ENCODE measurements around the gene RAB24.

RAB24 gene

DNA sequence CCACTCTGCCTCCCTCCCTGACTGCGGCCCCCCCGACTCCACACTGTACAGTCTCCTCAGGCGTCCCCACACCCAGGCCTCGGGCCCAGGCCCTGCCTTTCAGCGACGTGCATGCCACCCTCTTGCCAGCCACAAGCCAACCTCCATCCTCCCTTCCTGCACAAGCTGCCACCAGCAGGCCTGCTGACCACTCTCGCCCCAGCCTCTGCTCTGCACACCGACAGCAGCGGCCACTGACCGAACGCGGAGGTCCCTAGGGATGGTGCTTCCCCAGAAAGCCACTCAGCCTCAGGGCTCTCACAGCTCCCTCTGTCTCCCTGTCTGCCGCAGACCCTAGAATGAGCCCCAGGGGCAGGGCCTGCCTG, 29.4 kb upstream of the RAB24 start:
- no peak for DNase-seq

DNA sequence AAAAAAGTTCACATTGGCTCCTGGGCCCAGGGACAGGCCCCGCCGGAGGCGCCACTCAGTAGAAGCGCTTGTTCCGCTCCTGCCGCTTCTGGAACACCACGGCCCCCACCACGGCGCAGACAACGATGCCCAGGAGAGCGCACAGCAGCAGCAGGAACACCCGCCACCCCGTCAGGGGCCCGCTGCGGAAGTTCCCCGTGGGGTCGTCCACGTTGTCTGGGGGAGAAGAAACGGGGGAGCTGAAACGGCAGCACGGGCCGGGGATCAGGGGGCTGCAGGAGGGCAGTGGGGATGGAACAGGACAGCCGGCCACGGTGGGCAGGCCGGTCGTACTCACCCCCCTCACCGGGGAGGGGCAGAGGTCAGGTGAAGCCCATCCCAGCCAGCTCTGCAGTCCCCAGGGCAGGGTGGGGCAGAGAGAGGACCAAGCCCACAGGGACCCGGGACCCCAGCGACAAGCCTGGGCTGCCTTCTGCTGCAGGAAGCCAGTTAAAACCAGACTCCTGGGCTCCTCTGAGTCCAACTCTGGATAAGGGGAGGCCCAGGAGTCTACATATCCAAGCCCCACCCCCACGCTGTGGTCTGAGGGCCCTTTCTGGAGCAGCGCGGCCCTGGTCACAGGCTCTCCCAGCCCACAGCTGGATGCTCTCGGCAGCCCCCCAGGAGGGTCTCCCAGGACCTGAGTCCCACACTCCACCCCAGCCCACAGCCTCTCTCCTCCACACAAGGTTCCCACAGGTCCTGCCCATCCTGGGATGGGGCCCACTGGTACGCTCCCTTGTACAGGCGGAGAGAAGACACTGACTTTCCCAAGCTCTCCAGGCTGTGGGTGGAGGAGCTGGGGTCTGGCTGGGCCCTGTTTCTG, 28.7 kb upstream of the RAB24 start:
- no peak for DNase-seq

DNA sequence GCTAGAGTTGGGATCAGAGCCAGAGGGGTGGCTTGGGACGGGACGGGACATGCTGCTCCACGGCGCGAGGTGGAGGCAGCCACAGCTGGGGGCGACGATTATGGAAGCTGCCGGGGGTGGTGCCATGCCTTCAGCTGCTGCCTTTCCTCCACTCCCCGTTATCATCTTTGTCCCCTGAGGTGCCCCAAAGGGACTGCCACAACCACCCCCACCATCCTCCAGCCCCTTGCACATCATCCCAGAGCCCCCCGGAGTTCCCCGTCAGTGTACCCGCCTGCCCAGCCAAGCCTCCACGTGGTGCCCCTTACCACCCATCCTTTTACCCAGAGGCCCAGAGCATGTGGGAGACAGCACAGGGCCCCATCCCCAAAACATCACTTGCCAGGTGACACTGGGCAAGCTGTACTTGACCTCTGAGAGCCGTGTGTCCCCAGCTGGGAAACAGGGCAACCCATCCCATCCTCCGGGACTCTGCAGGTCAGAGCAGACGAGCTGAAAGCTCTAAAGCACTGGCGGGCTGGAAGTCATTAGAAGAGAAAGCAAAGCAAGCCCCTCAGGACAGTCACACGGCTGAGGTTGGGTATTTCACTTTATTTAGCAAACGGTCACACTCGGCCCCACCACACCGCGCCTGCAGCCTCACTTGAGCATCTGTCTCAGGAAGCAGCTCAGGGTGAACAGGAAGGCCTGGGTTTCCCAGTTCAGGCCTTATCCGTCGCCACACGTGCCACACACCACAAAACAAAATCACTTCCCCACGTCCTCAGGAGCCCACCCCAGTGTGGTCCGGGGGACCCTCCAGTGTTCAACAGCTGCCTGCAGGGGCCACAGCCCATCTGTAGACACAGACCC, 27.7 kb upstream of the RAB24 start:
- no peak for DNase-seq

DNA sequence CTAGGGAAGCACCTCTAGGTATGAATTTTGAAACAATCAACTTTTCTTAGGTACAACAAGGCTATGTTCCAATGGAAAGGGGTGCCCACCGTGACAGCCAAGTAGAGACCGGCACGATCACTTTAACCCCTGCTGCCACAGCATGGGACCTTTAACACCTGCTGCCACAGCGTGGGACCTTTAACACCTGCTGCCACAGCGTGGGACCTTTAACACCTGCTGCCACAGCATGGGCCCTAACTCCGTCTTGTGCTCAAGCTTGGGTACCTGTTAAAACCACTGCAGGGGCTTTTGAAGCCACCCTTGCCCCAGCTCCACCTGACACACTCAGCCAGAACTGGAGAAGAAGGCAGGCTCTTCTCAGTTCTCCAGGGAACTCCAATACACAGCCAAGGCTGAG, 26.4 kb upstream of the RAB24 start:
- no peak for DNase-seq

DNA sequence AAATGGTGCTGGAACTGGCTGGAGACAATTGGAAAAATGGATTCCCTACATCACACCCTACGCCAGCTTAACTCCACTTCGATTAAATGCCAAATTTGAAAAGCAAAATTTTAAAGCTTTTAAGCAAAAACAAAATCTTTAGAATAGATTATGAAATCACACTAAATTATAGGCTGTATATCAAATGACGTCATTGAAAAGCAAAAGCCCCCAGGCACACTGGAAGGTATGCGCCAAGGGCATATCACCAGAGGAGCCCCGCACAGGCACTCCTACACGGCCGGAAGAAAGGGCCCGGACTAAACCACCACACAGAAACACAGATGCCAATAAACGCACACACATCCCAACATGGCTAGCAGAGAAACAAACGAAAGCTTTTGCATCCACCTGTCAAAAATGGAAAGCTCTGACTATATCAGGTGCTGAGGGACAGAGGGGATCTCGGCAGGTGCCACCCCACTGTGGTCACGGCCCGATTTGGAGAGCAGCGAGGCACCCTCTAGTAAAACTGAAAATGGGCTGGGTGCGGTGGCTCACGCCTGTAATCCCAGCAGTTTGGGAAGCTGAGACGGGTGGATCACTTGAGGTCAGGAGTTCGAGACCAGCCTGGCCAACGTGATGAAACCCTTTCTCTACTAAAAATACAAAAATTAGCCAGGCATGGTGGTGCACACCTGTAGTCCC, 25.2 kb upstream of the RAB24 start:
- DNase-seq, result no peak

DNA sequence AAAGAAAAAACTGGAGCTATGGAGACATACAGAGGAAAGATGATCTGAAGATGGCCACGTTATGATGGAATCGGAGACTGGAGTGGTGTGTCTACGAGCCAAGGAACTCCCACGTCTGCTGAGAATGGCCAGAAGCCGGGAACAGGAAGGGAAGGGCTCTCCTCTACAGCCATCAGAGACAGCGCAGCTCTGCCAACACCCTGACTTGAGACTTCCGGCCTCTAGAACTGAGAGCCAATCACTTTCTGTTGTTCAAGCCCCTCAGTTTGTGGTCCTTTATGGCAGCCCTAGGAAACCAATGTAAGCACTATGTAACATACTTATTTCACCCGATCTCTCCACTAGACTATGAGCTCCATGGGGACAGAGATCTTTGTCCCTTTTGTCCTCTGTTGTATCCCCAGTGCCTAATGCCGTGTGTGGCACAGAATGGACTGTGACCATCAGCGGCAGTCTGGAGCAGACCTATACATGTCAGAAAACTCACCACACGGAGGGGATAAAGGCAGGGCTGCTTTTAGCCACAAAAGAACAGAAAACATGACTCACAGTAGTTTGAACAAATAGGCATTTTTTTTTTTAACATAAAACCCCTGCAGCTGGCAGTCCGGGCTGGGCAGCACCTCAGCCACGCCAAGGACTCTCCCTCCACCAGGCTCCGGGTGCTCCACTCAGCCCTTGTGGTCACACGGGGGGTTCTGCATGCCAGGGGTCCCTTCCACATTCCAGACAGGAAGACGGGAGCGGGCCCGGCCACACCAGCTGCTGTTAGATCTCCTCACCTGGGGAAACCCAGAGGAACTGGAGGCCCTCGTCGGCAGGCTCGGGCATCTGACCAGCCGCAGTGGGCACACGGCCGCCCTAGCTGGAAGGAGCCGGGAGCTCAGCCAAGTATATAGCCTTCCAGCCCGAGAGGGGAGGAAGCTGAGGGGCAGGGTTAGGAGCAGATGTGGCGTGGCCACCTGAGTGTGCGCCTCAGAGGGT, 24.3 kb upstream of the RAB24 start:
- DNase-seq, result no peak

DNA sequence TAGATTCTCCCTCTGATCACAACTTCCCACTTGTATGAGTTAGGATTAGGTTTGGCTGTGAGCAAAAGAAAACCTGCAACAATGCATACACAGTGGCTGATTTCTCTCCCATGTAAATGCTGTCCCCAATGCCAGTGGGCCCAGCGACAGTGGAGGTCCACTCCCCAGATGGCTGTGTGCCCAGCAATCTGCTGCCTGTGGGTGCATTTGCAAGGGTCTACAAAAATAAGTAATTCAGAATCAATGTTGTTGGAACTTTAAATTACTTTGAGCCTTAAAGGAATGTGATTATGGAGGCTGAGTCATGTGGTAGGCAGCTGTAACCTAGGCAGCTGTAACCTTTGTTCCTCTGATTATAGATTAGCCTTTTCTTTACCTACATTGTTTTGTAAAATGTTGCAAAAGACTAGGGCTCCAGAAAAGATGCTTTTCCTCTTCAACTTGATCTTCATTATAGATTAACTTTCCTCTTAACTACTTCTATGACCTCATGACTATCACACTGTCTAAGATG, 22.4 kb upstream of the RAB24 start:
- DNase-seq, result no peak

DNA sequence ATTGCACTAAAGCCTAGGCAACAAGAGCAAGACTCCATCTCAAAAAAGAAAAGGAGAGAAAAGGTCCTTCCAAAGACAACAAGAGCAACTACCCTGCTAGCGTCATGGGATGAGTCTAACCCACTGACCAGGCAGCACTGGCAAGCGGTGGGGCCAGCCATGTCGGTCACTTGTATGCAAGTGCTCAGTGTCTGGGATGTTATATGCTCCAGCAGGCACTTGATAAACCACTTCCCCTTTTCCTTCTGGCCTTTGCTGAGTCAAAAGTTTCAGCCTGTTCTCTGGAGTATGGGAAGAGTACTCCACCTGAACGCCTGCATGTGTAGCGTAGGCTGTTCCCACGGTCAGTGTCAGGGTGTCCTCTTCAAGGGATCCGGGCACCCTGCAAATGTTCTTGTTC, 17.4 kb upstream of the RAB24 start:
- no peak for DNase-seq

DNA sequence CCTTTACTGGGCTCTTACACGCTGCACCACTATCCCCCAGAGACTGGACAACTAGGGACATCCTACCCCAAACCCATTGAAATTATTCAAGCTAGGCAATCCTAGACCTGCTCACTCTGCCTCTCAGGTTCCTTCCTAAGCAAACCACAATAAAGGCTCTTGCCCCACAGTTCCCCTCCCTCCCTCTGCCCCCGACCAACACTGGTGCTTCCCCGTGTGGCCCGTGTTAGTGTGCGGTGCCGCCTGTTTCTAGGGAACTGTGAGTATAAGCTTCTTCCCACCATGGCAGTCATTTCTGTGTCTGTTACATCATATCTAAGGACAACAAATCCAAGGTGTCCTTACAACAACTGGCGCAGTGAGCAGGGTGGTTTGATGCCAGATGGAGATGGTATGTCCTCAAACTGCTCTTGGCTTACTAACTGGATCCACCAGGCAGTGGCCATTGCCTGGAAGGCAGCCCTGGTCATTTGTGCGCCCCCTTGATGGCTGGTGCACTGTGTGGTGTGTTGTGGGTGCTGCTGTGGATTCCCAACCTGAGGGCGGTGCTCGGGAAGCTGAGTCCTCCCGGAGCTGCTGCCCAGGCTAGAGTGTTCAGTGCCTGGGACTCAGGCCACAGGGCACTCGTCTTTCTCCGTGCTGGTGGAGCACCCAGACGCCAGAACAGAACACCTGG, 16.5 kb upstream of the RAB24 start:
- DNase-seq, result no peak

DNA sequence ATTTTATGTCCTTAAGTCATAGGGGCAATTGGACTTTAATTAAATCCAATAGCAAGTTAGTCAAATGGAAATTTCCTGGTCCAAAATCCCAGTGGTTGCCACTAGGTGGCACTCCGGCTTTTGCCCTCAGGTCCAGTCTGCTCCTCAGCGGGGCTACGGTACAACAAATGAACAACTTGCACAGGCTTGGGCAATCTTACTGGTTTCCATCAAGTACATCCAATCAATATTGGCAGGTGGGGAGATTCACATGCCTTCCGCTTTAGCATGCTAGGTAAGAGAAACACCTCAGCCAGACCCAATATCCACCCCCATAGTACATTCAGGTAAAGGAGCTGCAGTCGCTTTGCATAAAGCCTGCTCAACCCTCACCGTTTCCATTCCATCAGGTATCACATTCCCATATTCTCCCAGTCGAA, 14.4 kb upstream of the RAB24 start:
- no peak for DNase-seq

DNA sequence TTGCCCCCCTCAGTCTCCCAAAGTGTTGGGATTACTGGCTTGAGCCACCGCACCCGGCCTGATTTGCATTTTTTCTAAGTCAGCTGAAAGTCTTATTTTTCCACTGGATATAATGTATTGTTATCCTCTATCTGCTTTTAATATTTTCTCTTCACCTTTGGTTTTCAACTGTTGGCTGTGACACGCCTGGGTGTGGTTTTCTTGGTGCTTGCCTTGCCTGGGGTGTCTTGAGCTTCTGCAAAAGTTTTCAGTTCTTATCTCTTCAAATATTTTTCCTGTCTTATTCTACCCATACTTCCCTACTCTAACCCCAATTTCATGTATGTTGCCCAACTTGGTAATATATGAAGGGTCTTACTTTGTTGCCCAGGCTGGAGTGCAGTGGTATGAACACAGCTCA, 12.5 kb upstream of the RAB24 start:
- no peak for DNase-seq

DNA sequence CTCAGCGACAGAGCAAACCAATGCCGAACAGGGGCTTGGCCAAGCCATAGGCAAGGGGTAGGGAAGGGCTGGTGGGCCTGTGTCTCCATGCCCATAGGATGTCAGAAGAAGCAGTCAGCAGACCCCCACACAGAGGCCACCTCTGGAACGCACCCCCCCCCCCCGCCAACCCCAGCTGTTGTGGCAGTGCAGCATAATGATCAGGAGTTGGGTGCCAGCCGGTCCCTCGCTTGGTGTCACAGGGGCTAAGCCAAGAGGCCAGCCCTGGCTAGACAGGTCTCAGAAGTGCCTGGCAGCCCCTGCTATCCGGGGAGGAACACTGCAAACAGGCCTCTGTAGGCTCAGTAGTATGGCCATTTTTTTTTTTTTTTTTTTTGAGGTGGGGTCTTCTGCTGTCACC, 11.9 kb upstream of the RAB24 start:
- no peak for DNase-seq

DNA sequence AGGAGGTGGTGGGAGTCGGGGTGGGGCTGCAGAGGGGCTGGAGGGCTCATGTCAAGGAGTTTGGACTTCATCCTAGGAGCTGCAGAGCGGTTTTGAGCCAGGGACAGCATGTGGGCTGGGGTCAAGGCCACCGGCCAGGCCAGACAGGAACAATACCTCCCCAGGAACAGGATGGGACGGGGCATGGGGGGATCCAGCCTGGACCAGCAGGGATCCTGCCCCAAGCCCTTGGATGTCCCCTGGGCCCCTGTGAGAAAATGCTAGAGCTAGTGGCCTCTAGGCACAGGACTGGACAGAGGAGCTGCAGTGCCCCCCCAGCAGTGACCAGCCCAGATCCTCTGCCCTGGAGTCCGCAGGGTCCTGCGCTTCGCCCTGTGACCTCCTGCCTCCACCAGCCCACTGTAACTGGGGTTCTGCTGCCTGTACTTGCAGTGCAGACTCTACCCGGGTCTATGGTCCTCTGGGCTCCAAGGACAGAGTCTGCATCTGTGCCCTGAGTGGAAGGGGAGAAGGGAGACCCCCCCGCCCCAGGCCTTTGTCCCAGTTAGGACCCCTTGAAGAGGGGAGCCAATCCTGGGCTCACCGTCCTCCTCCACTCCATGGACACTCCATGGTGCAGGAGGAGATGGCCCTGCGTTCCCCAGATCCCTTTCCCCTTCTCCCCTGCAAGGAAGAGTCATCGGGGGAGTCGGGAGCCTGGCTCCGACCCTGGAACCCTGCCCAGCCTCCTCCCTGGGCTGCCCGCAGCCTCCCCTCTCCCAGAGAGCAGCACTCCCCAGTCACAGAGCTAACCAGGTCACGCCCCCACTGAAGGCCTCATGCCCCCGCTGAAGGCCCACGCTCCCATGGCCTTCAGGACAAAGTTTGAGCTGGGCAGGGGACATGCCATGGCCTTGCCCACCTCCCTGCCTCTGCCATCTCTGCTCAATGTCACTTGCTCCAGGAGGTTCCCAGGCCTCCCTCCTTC, 11.1 kb upstream of the RAB24 start:
- DNase-seq, result no peak

DNA sequence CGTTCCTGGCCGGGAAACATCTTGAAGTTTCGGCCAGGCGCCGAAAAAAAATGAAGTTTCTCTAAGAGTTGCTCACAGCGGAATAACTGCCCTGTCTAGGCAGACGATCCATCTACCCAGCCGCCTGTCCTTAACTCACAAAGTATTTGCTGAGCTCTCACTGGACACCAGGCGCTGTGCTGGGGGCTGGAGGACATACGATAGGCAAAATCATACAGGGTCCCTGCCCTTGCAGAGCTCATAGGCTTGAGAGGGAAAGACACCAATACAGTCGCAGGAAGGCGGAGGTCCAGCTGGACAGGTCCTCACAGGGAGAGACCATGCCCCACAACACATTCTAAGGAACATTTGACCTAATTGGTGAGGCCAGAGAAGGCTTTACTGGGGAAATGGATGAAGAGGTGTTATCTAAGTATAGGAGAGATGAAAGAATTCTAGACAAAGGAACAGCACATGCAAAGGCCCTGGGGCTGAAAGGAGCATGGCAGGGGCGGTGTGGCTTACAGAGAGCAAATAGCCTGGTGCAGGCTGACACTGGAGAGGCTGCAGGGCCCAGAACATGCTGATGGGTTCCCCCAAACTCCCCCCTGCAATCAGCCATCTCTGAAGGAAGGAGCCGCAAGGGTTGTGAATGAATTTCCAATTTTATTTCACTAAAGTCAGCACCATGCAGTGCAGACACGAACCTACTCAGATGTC, 10.2 kb upstream of the RAB24 start:
- DNase-seq, result no peak

DNA sequence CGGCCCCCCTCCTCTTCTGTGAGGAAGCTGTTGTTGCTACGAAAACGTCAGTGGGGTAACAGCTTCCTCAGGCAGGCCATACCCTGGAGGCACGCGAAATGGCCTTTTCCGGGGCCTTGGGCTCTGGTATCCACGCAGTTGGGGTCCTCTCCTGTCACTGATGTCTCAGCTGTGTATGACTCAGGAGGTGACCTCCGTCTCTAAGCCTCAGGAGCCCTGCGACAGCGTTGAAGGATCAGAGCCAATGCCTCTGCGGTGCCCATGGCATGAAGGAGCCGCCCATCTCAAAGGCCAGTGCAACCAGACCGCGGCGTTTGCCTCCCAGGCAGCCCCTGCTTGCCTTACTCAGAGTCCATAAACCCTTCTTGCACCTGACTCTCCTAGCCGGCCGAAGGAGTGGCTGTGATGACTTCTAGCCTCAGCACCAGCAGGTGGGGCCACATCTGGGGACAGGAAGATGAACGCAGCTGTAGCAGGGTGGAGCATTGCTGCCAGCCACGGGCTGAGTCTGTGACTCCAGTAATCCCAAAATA, 9.2 kb upstream of the RAB24 start:
- DNase-seq, result peak; percentile 21

DNA sequence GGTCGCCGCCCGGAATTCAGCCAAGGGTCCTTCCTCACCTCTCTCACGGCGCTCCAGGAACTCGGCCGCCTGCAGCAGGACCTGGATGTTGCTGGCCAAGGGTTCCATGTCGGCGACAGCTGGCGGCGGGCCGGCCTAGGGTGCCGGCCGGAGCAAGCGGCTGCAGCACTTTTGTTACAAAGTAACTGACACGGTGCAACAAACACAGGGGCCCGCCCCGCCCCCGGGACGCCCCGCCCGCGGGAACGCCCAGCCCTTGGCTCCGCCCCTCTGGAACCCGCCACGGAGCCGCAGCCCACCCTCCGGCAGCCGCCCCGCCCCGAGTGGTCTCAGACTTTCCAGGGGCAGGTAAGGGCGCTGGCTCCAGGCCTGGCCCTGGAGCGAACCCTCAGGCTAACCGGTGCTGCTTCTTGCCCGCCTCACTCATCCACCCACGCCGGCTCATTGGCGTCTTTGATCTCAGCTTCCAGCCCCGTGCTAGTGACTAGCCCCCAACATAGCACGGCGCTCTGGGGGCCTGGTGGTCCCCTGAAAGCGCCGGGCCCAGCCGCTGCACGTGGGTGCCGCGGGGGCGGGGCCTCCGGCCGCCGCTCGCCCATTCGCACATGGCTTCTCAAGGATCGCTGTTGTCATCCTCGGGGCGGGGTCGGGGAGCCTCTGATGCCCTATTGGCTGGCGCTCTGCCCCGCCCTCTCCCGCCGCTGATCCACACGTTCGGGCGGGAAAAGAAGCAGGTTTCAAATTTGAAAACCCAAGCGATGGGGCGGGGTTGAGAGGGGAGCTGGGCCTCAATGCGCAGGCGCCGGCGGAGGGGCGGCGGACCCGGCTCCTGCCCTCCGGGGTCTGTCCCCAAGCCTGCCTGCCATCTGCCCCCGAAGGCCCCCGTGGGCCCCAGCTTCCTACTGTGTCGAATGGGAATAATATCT, 8.5 kb upstream of the RAB24 start, which contains the start of gene MXD3:
MXD3 (minus strand) TSS at position 176 of the 926 bp plus-strand sequence; CDS start at position 108, 68 bp downstream.
- DNase-seq, result peak; percentile 89

DNA sequence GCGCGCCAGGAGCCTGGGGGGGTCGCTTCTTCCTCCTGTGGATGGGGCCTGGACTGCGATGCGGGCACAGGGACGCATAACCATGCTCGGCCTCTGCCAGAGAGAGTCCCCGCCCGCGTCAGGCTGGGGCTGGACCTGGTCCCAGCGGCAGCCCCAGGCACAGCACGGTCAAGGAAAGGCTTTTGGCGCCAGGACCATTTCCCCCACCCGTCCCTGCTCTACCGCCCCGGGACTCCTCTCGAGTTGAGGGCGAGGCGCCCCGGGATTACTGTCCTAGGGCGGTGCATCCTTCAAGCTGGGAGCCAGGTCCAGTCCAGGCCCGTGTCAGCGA, 7.8 kb upstream of the RAB24 start:
- DNase-seq, result no peak

DNA sequence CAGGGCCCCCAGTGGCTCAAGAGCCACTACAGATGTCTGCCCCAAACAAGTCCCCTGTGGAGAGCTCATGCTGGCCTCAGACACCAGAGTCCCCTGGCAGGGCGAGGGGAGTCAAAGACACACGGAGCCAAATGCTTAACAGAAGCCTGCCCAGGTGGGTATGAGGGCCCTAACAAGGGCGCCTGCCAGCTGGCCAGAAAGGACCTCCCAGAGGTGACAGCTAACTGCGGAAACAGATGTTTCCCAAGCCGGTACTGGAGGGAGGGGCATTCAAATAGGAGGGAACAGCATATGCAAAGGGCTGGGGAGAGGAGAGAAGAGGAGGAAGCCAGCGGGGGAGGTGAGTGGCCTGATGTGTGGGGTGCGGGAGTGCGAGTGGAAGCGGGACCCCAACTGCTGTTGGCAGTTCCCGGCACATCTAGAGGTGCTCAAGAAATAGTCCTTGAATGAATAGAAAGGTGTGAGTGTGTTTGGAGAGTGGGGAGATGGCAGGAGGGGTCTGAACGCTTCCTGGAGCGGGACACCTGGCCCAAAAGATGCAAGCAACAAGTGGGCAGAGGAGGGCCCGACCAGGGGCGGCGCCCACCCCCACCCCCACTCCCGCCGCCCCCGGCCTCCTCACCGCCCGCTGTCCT, 7.4 kb upstream of the RAB24 start:
- DNase-seq, result peak; percentile 35
